ENCODE data around the gene CCDC184.

The CCDC184 gene

GRCh38 chr12:48176417-48176751 lies 7.1 kb upstream of the CCDC184 start:
- Histone ChIP-seq H4K20me1 (ENCODE audit: insufficient read depth, low read length) (no peaks in the 10 kb centered on the region), H3K27me3 (ENCODE audit: insufficient read depth, low read length, poor library complexity) (peaks cover 28% of the 10 kb centered on the region), H3K9ac (ENCODE audit: low read depth, low read length) (no peak overlapping the region), H3K9me3 (ENCODE audit: insufficient read depth, low read length, severe bottlenecking) (no peaks in the 10 kb centered on the region), H3K27ac (ENCODE audit: low read length) (no peak overlapping the region), H3K4me2 (ENCODE audit: insufficient read depth, low read length) (no peak overlapping the region), H2AFZ (ENCODE audit: low read depth, low read length) (no peak overlapping the region), H3K4me1 (ENCODE audit: insufficient read depth, low read length) (peaks cover 7% of the 10 kb centered on the region; the same call in 1 of the 2 replicates), H3K4me3 (ENCODE audit: low read depth in 1 of 2, low read length in 2 of 2) (no peak overlapping the region), H3K79me2 (ENCODE audit: insufficient read depth, low read length) (no peaks in the 10 kb centered on the region), H3K36me3 (ENCODE audit: insufficient read depth, low read length) (no peaks in the 10 kb centered on the region)
- TF ChIP-seq CTCF (IDR thresholded peaks at IDR 0.05; ENCODE audit: borderline replicate concordance, extremely low read depth, low read length, poor library complexity, severe bottlenecking): no peak
- TF ChIP-seq EZH2 (IDR thresholded peaks at IDR 0.05; ENCODE audit: borderline replicate concordance, low read depth, low read length, severe bottlenecking): no peak
- DNase-seq (no peak), ATAC-seq (ENCODE audit: insufficient read depth, low read depth) (no peak)

- no peak for ATAC-seq (ENCODE audit: insufficient read depth, low read depth)
- Histone ChIP-seq H3K9ac (ENCODE audit: low read depth, low read length) (no peak overlapping the region), H3K79me2 (ENCODE audit: insufficient read depth, low read length) (no peaks in the 10 kb centered on the region), H3K4me3 (ENCODE audit: low read depth in 1 of 2, low read length in 2 of 2) (no peak overlapping the region), H3K27me3 (ENCODE audit: insufficient read depth, low read length, poor library complexity) (peaks cover 42% of the 10 kb centered on the region), H3K4me1 (ENCODE audit: insufficient read depth, low read length) (peaks cover 16% of the 10 kb centered on the region), H2AFZ (ENCODE audit: low read depth, low read length) (no peak overlapping the region), H4K20me1 (ENCODE audit: insufficient read depth, low read length) (no peaks in the 10 kb centered on the region), H3K27ac (ENCODE audit: low read length) (no peak overlapping the region), H3K4me2 (ENCODE audit: insufficient read depth, low read length) (no peak overlapping the region), H3K9me3 (ENCODE audit: insufficient read depth, low read length, severe bottlenecking) (no peaks in the 10 kb centered on the region), H3K36me3 (ENCODE audit: insufficient read depth, low read length) (no peaks in the 10 kb centered on the region)
- no peak for TF ChIP-seq CTCF (IDR thresholded peaks at IDR 0.05; ENCODE audit: borderline replicate concordance, extremely low read depth, low read length, poor library complexity, severe bottlenecking)
- no peak for TF ChIP-seq EZH2 (IDR thresholded peaks at IDR 0.05; ENCODE audit: borderline replicate concordance, low read depth, low read length, severe bottlenecking)
- no peak for DNase-seq
Observed at GRCh38 chr12:48177982-48178381, 5.5 kb upstream of the CCDC184 start.

- Histone ChIP-seq H3K4me2 (ENCODE audit: insufficient read depth, low read length) (no peak overlapping the region), H3K79me2 (ENCODE audit: insufficient read depth, low read length) (no peaks in the 10 kb centered on the region), H4K20me1 (ENCODE audit: insufficient read depth, low read length) (no peaks in the 10 kb centered on the region), H3K4me3 (ENCODE audit: low read depth in 1 of 2, low read length in 2 of 2) (no peak overlapping the region), H3K4me1 (ENCODE audit: insufficient read depth, low read length) (peaks cover 22% of the 10 kb centered on the region), H3K27ac (ENCODE audit: low read length) (no peak overlapping the region), H3K9ac (ENCODE audit: low read depth, low read length) (no peak overlapping the region), H3K27me3 (ENCODE audit: insufficient read depth, low read length, poor library complexity) (peaks cover 48% of the 10 kb centered on the region), H2AFZ (ENCODE audit: low read depth, low read length) (no peak overlapping the region), H3K9me3 (ENCODE audit: insufficient read depth, low read length, severe bottlenecking) (no peaks in the 10 kb centered on the region), H3K36me3 (ENCODE audit: insufficient read depth, low read length) (no peaks in the 10 kb centered on the region)
- DNase-seq: no peak
- TF ChIP-seq CTCF (IDR thresholded peaks at IDR 0.05; ENCODE audit: borderline replicate concordance, extremely low read depth, low read length, poor library complexity, severe bottlenecking): no peak
- no peak for TF ChIP-seq EZH2 (IDR thresholded peaks at IDR 0.05; ENCODE audit: borderline replicate concordance, low read depth, low read length, severe bottlenecking)
- no peak for ATAC-seq (ENCODE audit: insufficient read depth, low read depth)
Observed at GRCh38 chr12:48179466-48179865, 4.0 kb upstream of the CCDC184 start.

DNA sequence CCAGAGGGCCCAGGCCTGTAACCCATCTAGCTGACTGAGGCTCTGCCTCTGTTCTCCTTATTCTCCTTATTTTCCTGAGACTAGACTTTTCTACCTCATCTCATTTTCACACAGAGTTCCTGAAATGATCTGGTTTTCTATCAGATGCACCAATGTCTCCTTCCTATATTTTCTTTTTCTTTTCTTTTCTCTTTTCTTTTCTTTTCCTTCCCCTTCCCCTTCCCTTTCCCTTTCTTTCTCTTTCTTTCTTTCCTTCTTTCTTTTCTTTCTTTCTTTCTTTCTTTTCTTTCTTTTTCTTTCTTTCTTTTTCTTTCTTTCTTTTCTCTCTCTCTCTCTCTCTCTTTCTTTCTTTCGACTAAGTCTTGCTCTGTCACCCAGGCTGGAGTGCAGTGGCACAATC lies 3.0 kb upstream of the CCDC184 start:
- TF ChIP-seq CTCF (IDR thresholded peaks at IDR 0.05; ENCODE audit: borderline replicate concordance, extremely low read depth, low read length, poor library complexity, severe bottlenecking): no peak
- TF ChIP-seq EZH2 (IDR thresholded peaks at IDR 0.05; ENCODE audit: borderline replicate concordance, low read depth, low read length, severe bottlenecking): no peak
- ATAC-seq (ENCODE audit: insufficient read depth, low read depth): no peak
- peaks cover 48% of the 10 kb centered on the region for H3K27me3 ChIP-seq (ENCODE audit: insufficient read depth, low read length, poor library complexity)

More for the DNA sequence above, 3.0 kb upstream of the CCDC184 start:
- DNase-seq: no peak
- Histone ChIP-seq H3K9me3 (ENCODE audit: insufficient read depth, low read length, severe bottlenecking) (no peaks in the 10 kb centered on the region), H3K4me3 (ENCODE audit: low read depth in 1 of 2, low read length in 2 of 2) (no peak overlapping the region), H3K36me3 (ENCODE audit: insufficient read depth, low read length) (no peaks in the 10 kb centered on the region), H3K4me2 (ENCODE audit: insufficient read depth, low read length) (no peak overlapping the region), H3K9ac (ENCODE audit: low read depth, low read length) (no peak overlapping the region), H3K4me1 (ENCODE audit: insufficient read depth, low read length) (peaks cover 22% of the 10 kb centered on the region), H3K79me2 (ENCODE audit: insufficient read depth, low read length) (no peaks in the 10 kb centered on the region), H2AFZ (ENCODE audit: low read depth, low read length) (no peak overlapping the region), H4K20me1 (ENCODE audit: insufficient read depth, low read length) (no peaks in the 10 kb centered on the region), H3K27ac (ENCODE audit: low read length) (no peak overlapping the region)
